Neural cell (in vitro differentiated cells): ENCODE data around the gene ASMTL.

ENCODE experiments used
- EZH2 ChIP-seq: fragments of 200-600, 300-800 bp; shearing (Covaris generic), sonication (generic); IDR thresholded peaks from 2 replicates; pipeline ENCODE4 v1.6.1; 2014; ENCODE audit warnings: antibody characterized with exemption, low read length, borderline replicate concordance, mild to moderate bottlenecking; ENCODE audit not compliant: insufficient read depth, poor library complexity, severe bottlenecking
- TF ChIP-seq, protein P1 (sequence below): IDR thresholded peaks from 2 replicates; pipeline ENCODE4 v1.6.1; 2012; ENCODE audit warnings: borderline replicate concordance

GRCh38 chrX:1444561-1445500, 7.9 kb downstream of the ASMTL start:
- no peak for TF ChIP-seq EZH2
- TF ChIP-seq, protein P1, sequence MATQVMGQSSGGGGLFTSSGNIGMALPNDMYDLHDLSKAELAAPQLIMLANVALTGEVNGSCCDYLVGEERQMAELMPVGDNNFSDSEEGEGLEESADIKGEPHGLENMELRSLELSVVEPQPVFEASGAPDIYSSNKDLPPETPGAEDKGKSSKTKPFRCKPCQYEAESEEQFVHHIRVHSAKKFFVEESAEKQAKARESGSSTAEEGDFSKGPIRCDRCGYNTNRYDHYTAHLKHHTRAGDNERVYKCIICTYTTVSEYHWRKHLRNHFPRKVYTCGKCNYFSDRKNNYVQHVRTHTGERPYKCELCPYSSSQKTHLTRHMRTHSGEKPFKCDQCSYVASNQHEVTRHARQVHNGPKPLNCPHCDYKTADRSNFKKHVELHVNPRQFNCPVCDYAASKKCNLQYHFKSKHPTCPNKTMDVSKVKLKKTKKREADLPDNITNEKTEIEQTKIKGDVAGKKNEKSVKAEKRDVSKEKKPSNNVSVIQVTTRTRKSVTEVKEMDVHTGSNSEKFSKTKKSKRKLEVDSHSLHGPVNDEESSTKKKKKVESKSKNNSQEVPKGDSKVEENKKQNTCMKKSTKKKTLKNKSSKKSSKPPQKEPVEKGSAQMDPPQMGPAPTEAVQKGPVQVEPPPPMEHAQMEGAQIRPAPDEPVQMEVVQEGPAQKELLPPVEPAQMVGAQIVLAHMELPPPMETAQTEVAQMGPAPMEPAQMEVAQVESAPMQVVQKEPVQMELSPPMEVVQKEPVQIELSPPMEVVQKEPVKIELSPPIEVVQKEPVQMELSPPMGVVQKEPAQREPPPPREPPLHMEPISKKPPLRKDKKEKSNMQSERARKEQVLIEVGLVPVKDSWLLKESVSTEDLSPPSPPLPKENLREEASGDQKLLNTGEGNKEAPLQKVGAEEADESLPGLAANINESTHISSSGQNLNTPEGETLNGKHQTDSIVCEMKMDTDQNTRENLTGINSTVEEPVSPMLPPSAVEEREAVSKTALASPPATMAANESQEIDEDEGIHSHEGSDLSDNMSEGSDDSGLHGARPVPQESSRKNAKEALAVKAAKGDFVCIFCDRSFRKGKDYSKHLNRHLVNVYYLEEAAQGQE: no peak
